Choroid plexus epithelial cell (primary cell): Measurements from ENCODE around the gene SIAH1.
"Not testable (repeated sequence)": the region's sequence is repeated elsewhere in the genome, so short reads cannot be mapped to it uniquely, and the experiment has no call there.

Source experiments
- DNase-seq: peaks from one replicate; pipeline ENCODE4 v3.0.0-alpha.2; 2010; ENCODE audit warnings: low read depth
- H3K4me3 ChIP-seq: 2 replicates; pipeline ENCODE4 v1.5.1; 2011; ENCODE audit warnings: low read depth, mild to moderate bottlenecking, control low read depth, low read length, moderate library complexity
- TF ChIP-seq, protein P1 (sequence below): conservative IDR thresholded peaks from 2 replicates; pipeline ENCODE4 v1.5.1; 2011; ENCODE audit warnings: low read depth, mild to moderate bottlenecking, control low read depth, inconsistent platforms, low read length, moderate library complexity

SIAH1 gene

DNA sequence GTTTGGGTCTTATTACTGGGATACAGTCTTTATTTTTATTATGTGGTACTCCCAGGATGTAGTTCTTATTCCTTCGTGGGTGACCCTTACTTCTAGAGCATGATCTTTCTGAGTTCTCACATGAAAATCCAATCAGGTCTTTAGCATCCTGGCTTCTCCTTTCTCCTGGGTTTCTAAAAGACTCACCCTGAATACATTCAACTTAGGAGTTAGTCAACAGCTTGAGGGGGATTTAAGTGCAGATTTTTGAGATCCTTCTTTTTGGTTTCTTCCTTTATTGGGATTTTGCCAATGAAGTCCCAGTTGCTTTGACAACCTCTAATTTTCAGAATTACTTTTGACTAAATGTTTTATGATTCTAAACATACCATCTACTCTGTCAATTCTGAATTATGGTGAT is 68.2 kb downstream of the SIAH1 start:
- no peak for DNase-seq
- no peak overlapping the region for H3K4me3 ChIP-seq
- TF ChIP-seq, protein P1, sequence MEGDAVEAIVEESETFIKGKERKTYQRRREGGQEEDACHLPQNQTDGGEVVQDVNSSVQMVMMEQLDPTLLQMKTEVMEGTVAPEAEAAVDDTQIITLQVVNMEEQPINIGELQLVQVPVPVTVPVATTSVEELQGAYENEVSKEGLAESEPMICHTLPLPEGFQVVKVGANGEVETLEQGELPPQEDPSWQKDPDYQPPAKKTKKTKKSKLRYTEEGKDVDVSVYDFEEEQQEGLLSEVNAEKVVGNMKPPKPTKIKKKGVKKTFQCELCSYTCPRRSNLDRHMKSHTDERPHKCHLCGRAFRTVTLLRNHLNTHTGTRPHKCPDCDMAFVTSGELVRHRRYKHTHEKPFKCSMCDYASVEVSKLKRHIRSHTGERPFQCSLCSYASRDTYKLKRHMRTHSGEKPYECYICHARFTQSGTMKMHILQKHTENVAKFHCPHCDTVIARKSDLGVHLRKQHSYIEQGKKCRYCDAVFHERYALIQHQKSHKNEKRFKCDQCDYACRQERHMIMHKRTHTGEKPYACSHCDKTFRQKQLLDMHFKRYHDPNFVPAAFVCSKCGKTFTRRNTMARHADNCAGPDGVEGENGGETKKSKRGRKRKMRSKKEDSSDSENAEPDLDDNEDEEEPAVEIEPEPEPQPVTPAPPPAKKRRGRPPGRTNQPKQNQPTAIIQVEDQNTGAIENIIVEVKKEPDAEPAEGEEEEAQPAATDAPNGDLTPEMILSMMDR: no peak

DNA sequence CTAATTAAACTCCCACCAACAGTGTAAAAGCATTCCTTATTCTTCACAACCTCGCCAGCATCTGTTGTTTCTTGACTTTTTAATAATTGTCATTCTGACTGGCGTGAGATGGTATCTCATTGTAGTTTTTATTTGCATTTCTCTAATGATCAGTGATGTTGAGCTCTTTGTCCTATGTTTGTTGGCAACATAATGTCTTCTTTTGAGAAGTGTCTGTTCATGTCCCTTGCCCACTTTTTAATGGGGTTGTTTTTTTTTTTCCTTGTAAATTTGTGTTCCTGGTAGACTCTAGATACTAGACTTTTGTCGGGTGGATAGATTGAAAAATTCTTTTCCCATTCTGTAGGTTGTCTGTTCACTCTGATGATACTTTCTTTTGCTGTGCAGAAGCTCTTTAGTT is 71.3 kb downstream of the SIAH1 start:
- not testable (repeated sequence) for DNase-seq, H3K4me3 ChIP-seq

DNA sequence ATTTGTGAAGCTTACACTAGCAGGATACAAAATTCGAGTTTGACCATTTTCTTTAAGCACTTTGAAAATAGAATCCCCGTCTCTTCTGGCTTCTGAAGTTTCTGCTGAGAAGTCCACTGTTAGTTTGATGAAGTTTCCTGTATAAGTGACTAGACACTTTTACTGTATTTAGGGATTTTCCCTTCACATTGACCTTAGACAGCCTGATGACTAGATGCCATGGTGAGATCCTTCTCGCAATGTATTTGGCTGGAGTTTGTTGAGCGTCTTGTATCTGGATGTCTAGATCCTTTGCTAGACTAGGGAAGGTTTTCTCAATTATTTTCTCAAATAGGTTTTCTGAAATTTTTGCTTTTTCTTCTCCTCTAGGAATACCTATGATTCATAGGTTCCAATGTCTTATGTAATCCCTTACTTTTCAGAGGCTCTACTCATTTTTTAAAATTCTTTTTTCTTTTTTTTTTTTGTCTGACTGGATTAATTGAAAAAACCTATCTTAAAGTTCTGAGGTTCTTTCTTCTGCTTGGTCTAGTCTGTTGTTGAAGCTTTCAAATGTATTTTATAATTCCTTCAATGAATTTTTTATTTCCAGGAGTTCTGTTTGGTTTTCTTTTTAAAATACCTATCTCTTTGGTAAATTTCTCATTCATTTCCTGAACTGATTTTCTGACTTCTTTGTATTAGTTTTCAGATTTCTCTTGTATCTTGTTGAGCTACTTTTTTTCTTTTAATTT is 74.1 kb downstream of the SIAH1 start:
- H3K4me3 ChIP-seq: no peak overlapping the region
- TF ChIP-seq, protein P1: no peak
- DNase-seq: no peak
